ENCODE data around the gene BYSL. TPM values are rescaled to one million over a fixed set of nuclear protein-coding genes. Genes with fewer than 3 reads are reported as not detected.

The BYSL gene
- total RNA-seq, 1 experiment from 2014 or later, result 50.8 TPM

- TF ChIP-seq FOXJ3 (CRISPR knock-in tag; IDR thresholded peaks at IDR 0.05; ENCODE audit: borderline replicate concordance) (no peak), TCF7 (CRISPR knock-in tag; IDR thresholded peaks at IDR 0.05; ENCODE audit: low read depth) (no peak), ESRRA (CRISPR knock-in tag; IDR thresholded peaks at IDR 0.05; ENCODE audit: borderline replicate concordance) (no peak), STAT6 (CRISPR knock-in tag; conservative IDR thresholded peaks at IDR 0.05; ENCODE audit: low read depth) (no peak), CTCF (IDR thresholded peaks at IDR 0.05) (no peak)
Observed at GRCh38 chr6:41934278-41935192, 13.2 kb downstream of the BYSL start (continued).

- H3K4me3 Mint-ChIP-seq, result no peak overlapping the region
- H3K27ac Mint-ChIP-seq, result no peak overlapping the region
- TF ChIP-seq ZNF512 (CRISPR knock-in tag; IDR thresholded peaks at IDR 0.05; ENCODE audit: borderline replicate concordance) (no peak), NR2C2 (CRISPR knock-in tag; IDR thresholded peaks at IDR 0.05) (no peak), GRHL2 (CRISPR knock-in tag; IDR thresholded peaks at IDR 0.05; ENCODE audit: insufficient replicate concordance, severe bottlenecking) (no peak), KAT7 (CRISPR knock-in tag; IDR thresholded peaks at IDR 0.05; ENCODE audit: borderline replicate concordance) (no peak), ATF2 (CRISPR knock-in tag; IDR thresholded peaks at IDR 0.05; ENCODE audit: borderline replicate concordance, low read depth) (no peak), ELF4 (CRISPR knock-in tag; IDR thresholded peaks at IDR 0.05; ENCODE audit: low read depth) (no peak)
- H3K36me3 Mint-ChIP-seq, result peaks cover 36% of the 10 kb centered on the region
- DNase-seq (ENCODE audit: low spot score) (no peak), ATAC-seq (no peak)
- POLR2A ChIA-PET, result interaction anchor here (2.3 kb wide), 1 partner anchor 14 kb away, joined by 7 read pairs; the partner anchor contains the start of genes BYSL and MED20
- CTCF ChIA-PET, result interaction anchor here (1.5 to 8.9 kb wide), 7 partner anchors 8 to 149 kb away, joined by 3 to 112 read pairs (median 13); partner anchors contain the start of genes BYSL, MED20 and TOMM6
- no peaks in the 10 kb centered on the region for H3K9me3 Mint-ChIP-seq
- peaks cover 23% of the 10 kb centered on the region for H3K4me1 Mint-ChIP-seq
- H3K27me3 Mint-ChIP-seq (ENCODE audit: low read depth), result no peaks in the 10 kb centered on the region
Observed at GRCh38 chr6:41935193-41935574, 13.9 kb downstream of the BYSL start.

GRCh38 chr6:41935685-41936072, 14.4 kb downstream of the BYSL start:
- Mint-ChIP-seq H3K9me3 (no peaks in the 10 kb centered on the region), H3K27me3 (ENCODE audit: low read depth) (no peaks in the 10 kb centered on the region), H3K27ac (no peak overlapping the region), H3K36me3 (peaks cover 34% of the 10 kb centered on the region), H3K4me3 (no peak overlapping the region), H3K4me1 (peaks cover 26% of the 10 kb centered on the region)
- DNase-seq (ENCODE audit: low spot score) (peak; percentile 19), ATAC-seq (no peak; the same call in 1 of the 2 replicates)
- ChIA-PET POLR2A (interaction anchor here (2.3 kb wide), 1 partner anchor 15 kb away, joined by 7 read pairs; the partner anchor contains the start of genes BYSL and MED20), CTCF (interaction anchor here (0.6 to 8.9 kb wide), 17 partner anchors 9 to 169 kb away, joined by 3 to 112 read pairs (median 5); partner anchors contain the start of genes BYSL, MED20 and TOMM6)
- TF ChIP-seq KAT7 (CRISPR knock-in tag; IDR thresholded peaks at IDR 0.05; ENCODE audit: borderline replicate concordance) (no peak), NFE2L1 (CRISPR knock-in tag; IDR thresholded peaks at IDR 0.05) (no peak), NR1H2 (CRISPR knock-in tag; IDR thresholded peaks at IDR 0.05) (no peak), USF1 (CRISPR knock-in tag; IDR thresholded peaks at IDR 0.05) (no peak), ZNF138 (CRISPR knock-in tag; conservative IDR thresholded peaks at IDR 0.05) (no peak), CTCF (IDR thresholded peaks at IDR 0.05) (no peak), ZNF263 (CRISPR knock-in tag; IDR thresholded peaks at IDR 0.05; ENCODE audit: low read depth) (no peak)
